ENCODE data around the gene LEMD2.

GRCh38 chr6:33770124-33770832 is 18.7 kb downstream of the LEMD2 start:
- no peak for TF ChIP-seq CTCF (conservative IDR thresholded peaks at IDR 0.05 in 1 of 2, IDR thresholded peaks at IDR 0.05 in 1 of 2; ENCODE audit: low read depth in 1 of 2, low read length in 2 of 2)
- no peak for TF ChIP-seq EZH2 (IDR thresholded peaks at IDR 0.05; ENCODE audit: low read length, missing control alignments)
